ENCODE results near the gene THY1. TPM values are rescaled to one million over a fixed set of nuclear protein-coding genes. Genes with fewer than 3 reads are reported as not detected.

THY1 gene
- total and polyA plus RNA-seq, 9 of the 15 experiments (the other 6 are each of a cell fraction or from before 2014, with no cell fraction given) = 0.07 to 0.40 (median 0.16) TPM; not detected in 5

GRCh38 chr11:119368121-119369034 is 54.6 kb downstream of the THY1 start (continued):
- no peak for TF ChIP-seq CLOCK (CRISPR knock-in tag; IDR thresholded peaks at IDR 0.05; ENCODE audit: borderline replicate concordance)
- TF ChIP-seq EP300 (IDR thresholded peaks at IDR 0.05; ENCODE audit: low read length) = peak; percentile 47; the same call in 1 of the 2 replicates
- peak; percentile 60 for TF ChIP-seq USF1 (CRISPR knock-in tag; IDR thresholded peaks at IDR 0.05)
- peak; percentile 45; the same call in 1 of the 2 replicates for TF ChIP-seq SMARCA4 (IDR thresholded peaks at IDR 0.05)
- 0 out of 2 replicates have a peak, but pooled peaks have one; percentile 18 for TF ChIP-seq CBFA2T3 (IDR thresholded peaks at IDR 0.05)
- TF ChIP-seq SIN3A (IDR thresholded peaks at IDR 0.05; ENCODE audit: borderline replicate concordance in 2 of 2, control insufficient read depth in 1 of 2, low read depth in 2 of 2, low read length in 2 of 2) = peak; percentile 74 to 78; a peak in 2 of 4 replicates
- TF ChIP-seq CREM (IDR thresholded peaks at IDR 0.05; ENCODE audit: low read depth) = 0 out of 2 replicates have a peak, but pooled peaks have one; percentile 20
- no peak for TF ChIP-seq RFX7 (CRISPR knock-in tag; IDR thresholded peaks at IDR 0.05)
- 0 out of 2 replicates have a peak, but pooled peaks have one; percentile 25 for TF ChIP-seq SMARCE1 (IDR thresholded peaks at IDR 0.05)
- peak; percentile 67 for TF ChIP-seq USF2 (CRISPR knock-in tag; IDR thresholded peaks at IDR 0.05)
- no peak for TF ChIP-seq SIRT6 (IDR thresholded peaks at IDR 0.05; ENCODE audit: low read depth, low read length)
- 0 out of 4 replicates have a peak, but pooled peaks of 1 of the 2 experiments have one; percentile 30 for TF ChIP-seq TBL1XR1 (IDR thresholded peaks at IDR 0.05; ENCODE audit: low read length in 2 of 2)
- no peak for TF ChIP-seq ETV1 (tag; conservative IDR thresholded peaks at IDR 0.05; ENCODE audit: low read depth)
- no peak for TF ChIP-seq NR1H2 (CRISPR knock-in tag; IDR thresholded peaks at IDR 0.05)
- no peak for TF ChIP-seq GABPA (tag; conservative IDR thresholded peaks at IDR 0.05; ENCODE audit: low read depth)
- 0 out of 2 replicates have a peak, but pooled peaks have one; percentile 24 for TF ChIP-seq L3MBTL2 (IDR thresholded peaks at IDR 0.05)
- 0 out of 2 replicates have a peak, but pooled peaks have one; percentile 35 for TF ChIP-seq SMARCC2 (IDR thresholded peaks at IDR 0.05; ENCODE audit: low read depth)
- 0 out of 2 replicates have a peak, but pooled peaks have one; percentile 30 for TF ChIP-seq PKNOX1 (IDR thresholded peaks at IDR 0.05)
- TF ChIP-seq DPF2 (IDR thresholded peaks at IDR 0.05) = peak; percentile 77
- no peak for TF ChIP-seq TBP (optimal IDR thresholded peaks at IDR 0.05; ENCODE audit: low read depth, low read length)
- no peak for TF ChIP-seq SMARCA5 (IDR thresholded peaks at IDR 0.05)
- TF ChIP-seq ZNF316 (IDR thresholded peaks at IDR 0.05) = peak; percentile 96
- TF ChIP-seq BHLHE40 (IDR thresholded peaks at IDR 0.05; ENCODE audit: low read length) = peak; percentile 35; the same call in 1 of the 2 replicates
